Endothelial cell of umbilical vein (primary cell): ENCODE data around the gene NFIA. TPM values are rescaled to one million over a fixed set of nuclear protein-coding genes. Genes with fewer than 3 reads are reported as not detected.

Source experiments
- BruUV-seq: library from RNA; stranded (reverse); fragments of 400-500 nt; replicated peaks from 2 replicates; lab custom pipeline; 2021; lab: Mats Ljungman, UMichigan
- CTCF ChIA-PET: fragments of 300-600, 350-600 bp; sonication (Branson Sonifier 250); formaldehyde crosslinking; loops from one replicate; lab custom pipeline; 2021; ENCODE audit warnings: antibody characterized with exemption, inconsistent platforms; lab: Charles Lee
- POLR2A ChIA-PET: fragments of 300-600, 350-600 bp; sonication (Branson Sonifier 250); formaldehyde crosslinking; loops from one replicate; lab custom pipeline; 2021; ENCODE audit warnings: antibody characterized with exemption, inconsistent platforms; lab: Charles Lee
- DNase-seq: peaks from one replicate; pipeline ENCODE4 v3.0.0-alpha.2; 2011; ENCODE audit warnings: low read depth, low spot score
- FAIRE-seq: peaks from 2 replicates; lab custom pipeline; 2011; peaks lifted over from hg19 to GRCh38; lab: Jason Lieb, UNC
- H2AFZ ChIP-seq: 2 replicates; pipeline ENCODE4 v1.6.0; 2012; ENCODE audit warnings: low read depth, low read length, control low read depth, inconsistent platforms
- H3K27ac ChIP-seq: 2 replicates; pipeline ENCODE4 v1.5.1; 2011; ENCODE audit warnings: low read depth, mild to moderate bottlenecking, control low read depth, low read length, moderate library complexity; ENCODE audit not compliant: insufficient read depth
- H3K27me3 ChIP-seq, 2 experiments: 2 replicates each; pipeline versions ENCODE4 v1.6.0 to v1.6.1; 2011; ENCODE audit warnings: low read length in 2 of 2, mixed read lengths in 1 of 2; ENCODE audit not compliant: control insufficient read depth in 2 of 2, insufficient read depth in 2 of 2
- H3K36me3 ChIP-seq, 2 experiments: 2 replicates in 1 of 2; 3 replicates in 1 of 2; pipeline ENCODE4 v1.5.1; 2011; ENCODE audit warnings: low read length in 2 of 2, mild to moderate bottlenecking in 1 of 2, moderate library complexity in 1 of 2; ENCODE audit not compliant: control insufficient read depth in 2 of 2, insufficient read depth in 2 of 2; ENCODE audit errors: extremely low read depth in 1 of 2
- H3K4me1 ChIP-seq: 3 replicates; pipeline ENCODE4 v1.5.1; 2011; ENCODE audit warnings: mild to moderate bottlenecking, low read length; ENCODE audit not compliant: control insufficient read depth, insufficient read depth; ENCODE audit errors: extremely low read depth
- H3K4me2 ChIP-seq: 2 replicates; pipeline ENCODE4 v1.6.1; 2011; ENCODE audit warnings: low read length, control low read depth, mixed read lengths; ENCODE audit not compliant: insufficient read depth
- H3K4me3 ChIP-seq, 3 experiments: fragments of 200-600 bp in 1 of 3; sonication (generic), shearing (Covaris generic) in 1 of 3; replicated peaks in 1 of 3; 2 replicates each; pipeline ENCODE4 v1.5.1; 2011 to 2016; ENCODE audit warnings: control low read depth in 3 of 3, low read length in 3 of 3, mild to moderate bottlenecking in 2 of 3, inconsistent platforms in 1 of 3, low read depth in 1 of 3, moderate library complexity in 1 of 3; ENCODE audit not compliant: insufficient read depth in 1 of 3
- H3K79me2 ChIP-seq: 2 replicates; pipeline ENCODE4 v1.6.0; 2012; ENCODE audit warnings: low read length, inconsistent platforms; ENCODE audit not compliant: control insufficient read depth, insufficient read depth
- H3K9ac ChIP-seq: replicated peaks from 2 replicates; pipeline ENCODE3; 2011; ENCODE audit warnings: low read length, control low read depth; ENCODE audit not compliant: insufficient read depth; ENCODE audit errors: extremely low read depth
- H3K9me1 ChIP-seq: replicated peaks from 3 replicates; pipeline ENCODE4 v1.6.0; 2011; ENCODE audit warnings: mild to moderate bottlenecking, low read length; ENCODE audit not compliant: control insufficient read depth, insufficient read depth; ENCODE audit errors: extremely low read depth
- H3K9me3 ChIP-seq: replicated peaks from 2 replicates; pipeline ENCODE4 v1.5.1; 2012; ENCODE audit warnings: low read length, inconsistent platforms; ENCODE audit not compliant: control insufficient read depth, insufficient read depth
- H4K20me1 ChIP-seq: replicated peaks from 2 replicates; pipeline ENCODE3; 2011; ENCODE audit warnings: mild to moderate bottlenecking, low read length; ENCODE audit not compliant: control insufficient read depth, insufficient read depth; ENCODE audit errors: extremely low read depth
- EZH2 ChIP-seq: IDR thresholded peaks from 2 replicates; pipeline ENCODE4 v1.6.1; 2012; ENCODE audit warnings: borderline replicate concordance, low read depth, mild to moderate bottlenecking, moderate library complexity, low read length, inconsistent platforms; ENCODE audit not compliant: severe bottlenecking
- FOS ChIP-seq: IDR thresholded peaks from 2 replicates; pipeline ENCODE4 v1.6.1; 2011; ENCODE audit warnings: mild to moderate bottlenecking, low read length, moderate library complexity, borderline replicate concordance; ENCODE audit not compliant: insufficient read depth
- GATA2 ChIP-seq: IDR thresholded peaks from 2 replicates; pipeline ENCODE4 v1.7.0; 2011; ENCODE audit warnings: low read depth, mild to moderate bottlenecking, moderate library complexity, mixed read lengths, low read length; ENCODE audit not compliant: insufficient read length, insufficient read depth
- JUN ChIP-seq: IDR thresholded peaks from 2 replicates; pipeline ENCODE4 v1.6.1; 2011; ENCODE audit warnings: borderline replicate concordance, low read depth; ENCODE audit not compliant: insufficient read length, insufficient read depth
- MYC ChIP-seq: IDR thresholded peaks from one replicate; pipeline ENCODE4 v1.6.1; 2011; ENCODE audit warnings: mild to moderate bottlenecking, low read depth, low read length
- POLR2A ChIP-seq: IDR thresholded peaks from 2 replicates; pipeline ENCODE4 v1.6.1; 2012; ENCODE audit warnings: low read depth, mild to moderate bottlenecking, control low read depth, low read length
- POLR2AphosphoS5 ChIP-seq: IDR thresholded peaks from 2 replicates; pipeline ENCODE4 v1.6.1; 2012; ENCODE audit warnings: low read depth, mild to moderate bottlenecking, control low read depth, low read length, moderate library complexity; ENCODE audit not compliant: insufficient read depth
- dilution Hi-C: fragments of 300-500 bp; cut with MboI; formaldehyde crosslinking; loops from one replicate; pipeline ENCODE4 v1.15.0; 2019; ENCODE audit warnings: low sequenced_read_pairs; ENCODE audit not compliant: extremely low pct_ligation_motif_present
- intact Hi-C: fragments of 100-400 bp; cut with micrococcal nuclease; formaldehyde crosslinking; loops from one replicate; pipeline ENCODE4 v1.10.0; 2022
- polyA plus RNA-seq, 4 experiments: library from polyadenylated mRNA; depleted of rRNA in 3 of 4; stranded (reverse) in 3 of 4; unstranded in 1 of 4; fragments of >200 nt; gene quantifications; 2 replicates each; pipeline versions ENCODE4 v1.2.1 to v1.2.3, GENCODE V29; 2011 to 2012; ENCODE audit warnings: missing spikeins in 1 of 4
- total RNA-seq: library from RNA; stranded (reverse); gene quantifications from 2 replicates; pipeline ENCODE4 v1.2.3, GENCODE V29; 2021
- TF ChIP-seq, protein P1 (sequence below), 2 donors: IDR thresholded peaks; 1 replicate in 1 of 2; 2 replicates in 1 of 2; pipeline ENCODE4 v1.5.1; 2011; ENCODE audit warnings: low read length in 2 of 2, mild to moderate bottlenecking in 2 of 2, moderate library complexity in 2 of 2, control low read depth in 1 of 2, inconsistent platforms in 1 of 2, low read depth in 1 of 2; ENCODE audit not compliant: insufficient read depth in 1 of 2; ENCODE audit errors: extremely low read depth in 1 of 2
- TF ChIP-seq, protein P2 (sequence below): IDR thresholded peaks from 2 replicates; pipeline ENCODE4 v1.6.1; 2011; ENCODE audit not compliant: insufficient read depth, insufficient read length

The NFIA gene
- total and polyA plus RNA-seq, 2 donors (not counting 3 experiments of a cell fraction or from before 2014, with no cell fraction given) = 25.5 to 47.0 TPM

DNA sequence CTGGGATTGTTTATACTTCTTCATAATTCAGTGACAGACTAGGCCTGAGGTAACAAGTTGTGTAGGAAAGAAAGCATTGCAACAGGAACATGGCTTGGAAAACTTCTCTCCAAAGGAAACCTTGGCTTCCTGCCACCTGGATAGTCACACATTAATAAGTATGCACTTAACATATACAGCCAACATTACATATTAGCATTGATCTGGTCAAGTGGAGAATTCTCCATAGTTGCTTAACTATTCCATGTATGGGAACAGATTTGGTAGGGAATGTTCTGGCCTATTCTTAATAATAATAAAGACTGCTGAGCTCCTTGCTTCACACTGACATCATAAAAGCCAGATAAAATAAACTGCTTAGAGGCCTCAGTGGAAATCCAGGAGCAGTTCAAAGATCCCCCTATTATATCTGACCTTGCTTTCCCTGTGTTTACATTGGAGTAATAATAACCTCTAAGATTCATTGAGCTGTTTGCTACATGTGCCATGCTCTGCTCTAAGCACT is 27.2 kb upstream of the NFIA start:
- no peak overlapping the region for H3K27ac ChIP-seq
- DNase-seq (peak; percentile 67), FAIRE-seq (no peak)
- H4K20me1 ChIP-seq = no peaks in the 10 kb centered on the region
- intact Hi-C loops = no loop called here
- no peak overlapping the region for H2AFZ ChIP-seq
- TF ChIP-seq POLR2AphosphoS5 = no peak
- no peak for TF ChIP-seq POLR2A
- no peak for TF ChIP-seq MYC
- TF ChIP-seq FOS = no peak
- TF ChIP-seq, protein P1, sequence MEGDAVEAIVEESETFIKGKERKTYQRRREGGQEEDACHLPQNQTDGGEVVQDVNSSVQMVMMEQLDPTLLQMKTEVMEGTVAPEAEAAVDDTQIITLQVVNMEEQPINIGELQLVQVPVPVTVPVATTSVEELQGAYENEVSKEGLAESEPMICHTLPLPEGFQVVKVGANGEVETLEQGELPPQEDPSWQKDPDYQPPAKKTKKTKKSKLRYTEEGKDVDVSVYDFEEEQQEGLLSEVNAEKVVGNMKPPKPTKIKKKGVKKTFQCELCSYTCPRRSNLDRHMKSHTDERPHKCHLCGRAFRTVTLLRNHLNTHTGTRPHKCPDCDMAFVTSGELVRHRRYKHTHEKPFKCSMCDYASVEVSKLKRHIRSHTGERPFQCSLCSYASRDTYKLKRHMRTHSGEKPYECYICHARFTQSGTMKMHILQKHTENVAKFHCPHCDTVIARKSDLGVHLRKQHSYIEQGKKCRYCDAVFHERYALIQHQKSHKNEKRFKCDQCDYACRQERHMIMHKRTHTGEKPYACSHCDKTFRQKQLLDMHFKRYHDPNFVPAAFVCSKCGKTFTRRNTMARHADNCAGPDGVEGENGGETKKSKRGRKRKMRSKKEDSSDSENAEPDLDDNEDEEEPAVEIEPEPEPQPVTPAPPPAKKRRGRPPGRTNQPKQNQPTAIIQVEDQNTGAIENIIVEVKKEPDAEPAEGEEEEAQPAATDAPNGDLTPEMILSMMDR (IDR thresholded peaks at IDR 0.05; ENCODE audit: extremely low read depth in 1 of 2, insufficient read depth in 1 of 2, low read depth in 1 of 2, low read length in 2 of 2) = no peak
- no peak for TF ChIP-seq EZH2
- no peak for TF ChIP-seq GATA2
- TF ChIP-seq, protein P2, sequence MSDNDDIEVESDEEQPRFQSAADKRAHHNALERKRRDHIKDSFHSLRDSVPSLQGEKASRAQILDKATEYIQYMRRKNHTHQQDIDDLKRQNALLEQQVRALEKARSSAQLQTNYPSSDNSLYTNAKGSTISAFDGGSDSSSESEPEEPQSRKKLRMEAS = no peak
- TF ChIP-seq JUN = no peak
- H3K9me3 ChIP-seq = no peaks in the 10 kb centered on the region
- no peaks in the 10 kb centered on the region for H3K9me1 ChIP-seq
- no peaks in the 10 kb centered on the region for H3K79me2 ChIP-seq
- BruUV-seq = no TSS peak
- CTCF ChIA-PET = interaction anchor here (1.0 to 1.9 kb wide), 7 partner anchors 23 to 798 kb away, joined by 3 to 10 read pairs (median 5); no protein-coding TSS in a partner anchor
- H3K4me2 ChIP-seq = no peak overlapping the region
- POLR2A ChIA-PET = no interaction called here
- H3K4me3 ChIP-seq = no peak overlapping the region
- H3K27me3 ChIP-seq = no peaks in the 10 kb centered on the region
- peaks cover 13% of the 10 kb centered on the region for H3K4me1 ChIP-seq
- dilution Hi-C loops = no loop called here
- H3K9ac ChIP-seq = no peak overlapping the region
- H3K36me3 ChIP-seq = no peaks in the 10 kb centered on the region
